Measurements from ENCODE around the gene KIAA0232.
A peak's percentile ranks its signal among the peaks of the same experiment; 100 is the strongest.
"Not testable (repeated sequence)": the region's sequence is repeated elsewhere in the genome, so short reads cannot be mapped to it uniquely, and the experiment has no call there.

KIAA0232 gene

GRCh38 chr4:6901669-6902317 is 119.3 kb downstream of the KIAA0232 start:
- no peak for DNase-seq

- no peak for DNase-seq
Measured at GRCh38 chr4:6902318-6903042, 120.0 kb downstream of the KIAA0232 start.

- peak in 3 of 4 experiments; percentile 30 to 59 (median 52) for DNase-seq
Measured at GRCh38 chr4:6905516-6906445, 123.3 kb downstream of the KIAA0232 start.

GRCh38 chr4:6906486-6906885 is 124.0 kb downstream of the KIAA0232 start:
- not testable (repeated sequence) for DNase-seq

- DNase-seq: peak in 2 of 4 experiments; percentile 32 to 40
Measured at GRCh38 chr4:6907658-6908191, 125.2 kb downstream of the KIAA0232 start.

GRCh38 chr4:6908432-6909112 is 126.0 kb downstream of the KIAA0232 start:
- DNase-seq: peak in 2 of 4 experiments; percentile 32 to 65

- peak; percentile 87 to 97 (median 92) for DNase-seq
Measured at GRCh38 chr4:6909113-6909969, 126.8 kb downstream of the KIAA0232 start, which contains the start of gene TBC1D14. TSS of gene TBC1D14 (plus strand) at chr4:6909826. CDS start at chr4:6923390, 13,564 bp downstream.

- peak; percentile 63 to 88 (median 78) for DNase-seq
Measured at GRCh38 chr4:6909970-6910339, 127.4 kb downstream of the KIAA0232 start.

- DNase-seq: peak; percentile 24 to 56 (median 40)
Measured at GRCh38 chr4:6910340-6910959, 127.9 kb downstream of the KIAA0232 start.

- no peak for DNase-seq
Measured at GRCh38 chr4:6910960-6911874, 128.7 kb downstream of the KIAA0232 start.

- not testable (repeated sequence) for DNase-seq
Measured at GRCh38 chr4:6911917-6912316, 129.4 kb downstream of the KIAA0232 start.

- DNase-seq: peak in 1 of 4 experiments; percentile 31
Measured at GRCh38 chr4:6912441-6912840, 129.9 kb downstream of the KIAA0232 start.

GRCh38 chr4:6913350-6913905 is 130.9 kb downstream of the KIAA0232 start:
- no peak for DNase-seq

- DNase-seq: no peak
Measured at GRCh38 chr4:6914448-6914847, 131.9 kb downstream of the KIAA0232 start.

GRCh38 chr4:6915041-6916005 is 132.8 kb downstream of the KIAA0232 start:
- no peak for DNase-seq

- DNase-seq: no peak
Measured at GRCh38 chr4:6916069-6916586, 133.6 kb downstream of the KIAA0232 start.
